Suprapubic skin (tissue), 4 donors: ENCODE data around the gene TBL1Y. TPM values are rescaled to one million over a fixed set of nuclear protein-coding genes. Genes with fewer than 3 reads are reported as not detected.

Experiments
- DNase-seq, 2 donors: peaks; one replicate each; pipeline ENCODE4 v3.0.0-alpha.2; 2019; ENCODE audit warnings: low spot score in 2 of 2
- H3K27ac ChIP-seq: fragments of 200-600 bp; sonication (generic); one replicate; pipeline ENCODE4 v1.5.1; 2019
- H3K27me3 ChIP-seq: fragments of 200-600 bp; sonication (generic); one replicate; pipeline ENCODE4 v1.5.1; 2019
- H3K36me3 ChIP-seq: fragments of 200-600 bp; sonication (generic); one replicate; pipeline ENCODE4 v1.5.1; 2019
- H3K4me1 ChIP-seq: fragments of 200-600 bp; sonication (generic); one replicate; pipeline ENCODE4 v1.5.1; 2019
- H3K4me3 ChIP-seq: fragments of 200-600 bp; sonication (generic); one replicate; pipeline ENCODE4 v1.5.1; 2019; ENCODE audit warnings: mild to moderate bottlenecking
- H3K9me3 ChIP-seq: fragments of 200-600 bp; sonication (generic); one replicate; pipeline ENCODE4 v1.5.1; 2019
- CTCF ChIP-seq, 2 donors: fragments of 200-600 bp in 1 of 2; fragments of 450-650 bp in 1 of 2; sonication (generic) in 1 of 2; IDR thresholded peaks; one replicate each; pipeline ENCODE4 v1.5.1; 2016 to 2019; ENCODE audit warnings: antibody characterized with exemption in 2 of 2, mild to moderate bottlenecking in 1 of 2, moderate library complexity in 1 of 2
- EP300 ChIP-seq: sonication (generic); formaldehyde crosslinking; IDR thresholded peaks from one replicate; pipeline ENCODE4 v1.6.1; 2017; ENCODE audit warnings: antibody characterized with exemption
- POLR2A ChIP-seq, 2 donors: fragments of 450-650 bp; IDR thresholded peaks; one replicate each; pipeline ENCODE4 v1.6.1; 2017; ENCODE audit warnings: antibody characterized with exemption in 2 of 2, mild to moderate bottlenecking in 2 of 2, moderate library complexity in 2 of 2
- POLR2AphosphoS5 ChIP-seq, 3 donors: sonication (generic); formaldehyde crosslinking; IDR thresholded peaks; one replicate each; pipeline ENCODE4 v1.6.1; 2017; ENCODE audit warnings: antibody characterized with exemption in 3 of 3
- WGBS: methylation state at CpG from one replicate; pipeline ENCODE4 v1.1.5; 2018; 5-methylcytosine and 5-hydroxymethylcytosine counted together
- total RNA-seq, 4 donors: library from RNA; depleted of rRNA; stranded (reverse); fragments of >200 nt; gene quantifications; one replicate each; pipeline ENCODE4 v1.1.0, GENCODE V29; 2016

Gene TBL1Y
- total RNA-seq, 4 donors from 2014 or later, result 1.3 to 1.6 TPM; not detected in 2

GRCh38 chrY:7128211-7128610 is 217.7 kb downstream of the TBL1Y start:
- Histone ChIP-seq H3K27ac (no peak overlapping the region), H3K27me3 (no peaks in the 10 kb centered on the region), H3K4me3 (no peak overlapping the region), H3K9me3 (no peaks in the 10 kb centered on the region), H3K4me1 (no peaks in the 10 kb centered on the region), H3K36me3 (no peaks in the 10 kb centered on the region)
- TF ChIP-seq EP300 (no peak), CTCF (IDR thresholded peaks at IDR 0.05) (no peak), POLR2A (IDR thresholded peaks at IDR 0.05) (no peak), POLR2AphosphoS5 (IDR thresholded peaks at IDR 0.05) (no peak)
- no CpG with 5 or more reads among the region's 3 CpGs for WGBS
- no peak for DNase-seq

Other genes with a start within 250 kb of the TBL1Y start
- not detected for gene AMELY, start 1.1 kb downstream of the TBL1Y start, total RNA-seq